Endothelial cell of umbilical vein (primary cell): ENCODE results near the gene ZNF827. TPM values are rescaled to one million over a fixed set of nuclear protein-coding genes. Genes with fewer than 3 reads are reported as not detected.

Experiments used
- BruUV-seq: library from RNA; stranded (reverse); fragments of 400-500 nt; replicated peaks from 2 replicates; lab custom pipeline; 2021; lab: Mats Ljungman, UMichigan
- CTCF ChIA-PET: fragments of 300-600, 350-600 bp; sonication (Branson Sonifier 250); formaldehyde crosslinking; loops from one replicate; lab custom pipeline; 2021; ENCODE audit warnings: antibody characterized with exemption, inconsistent platforms; lab: Charles Lee
- POLR2A ChIA-PET: fragments of 300-600, 350-600 bp; sonication (Branson Sonifier 250); formaldehyde crosslinking; loops from one replicate; lab custom pipeline; 2021; ENCODE audit warnings: antibody characterized with exemption, inconsistent platforms; lab: Charles Lee
- DNase-seq: peaks from one replicate; pipeline ENCODE4 v3.0.0-alpha.2; 2011; ENCODE audit warnings: low read depth, low spot score
- FAIRE-seq: peaks from 2 replicates; lab custom pipeline; 2011; peaks lifted over from hg19 to GRCh38; lab: Jason Lieb, UNC
- H2AFZ ChIP-seq: 2 replicates; pipeline ENCODE4 v1.6.0; 2012; ENCODE audit warnings: low read depth, low read length, control low read depth, inconsistent platforms
- H3K27ac ChIP-seq: 2 replicates; pipeline ENCODE4 v1.5.1; 2011; ENCODE audit warnings: low read depth, mild to moderate bottlenecking, control low read depth, low read length, moderate library complexity; ENCODE audit not compliant: insufficient read depth
- H3K27me3 ChIP-seq, 2 experiments: 2 replicates each; pipeline versions ENCODE4 v1.6.0 to v1.6.1; 2011; ENCODE audit warnings: low read length in 2 of 2, mixed read lengths in 1 of 2; ENCODE audit not compliant: control insufficient read depth in 2 of 2, insufficient read depth in 2 of 2
- H3K36me3 ChIP-seq, 2 experiments: 2 replicates in 1 of 2; 3 replicates in 1 of 2; pipeline ENCODE4 v1.5.1; 2011; ENCODE audit warnings: low read length in 2 of 2, mild to moderate bottlenecking in 1 of 2, moderate library complexity in 1 of 2; ENCODE audit not compliant: control insufficient read depth in 2 of 2, insufficient read depth in 2 of 2; ENCODE audit errors: extremely low read depth in 1 of 2
- H3K4me1 ChIP-seq: 3 replicates; pipeline ENCODE4 v1.5.1; 2011; ENCODE audit warnings: mild to moderate bottlenecking, low read length; ENCODE audit not compliant: control insufficient read depth, insufficient read depth; ENCODE audit errors: extremely low read depth
- H3K4me2 ChIP-seq: 2 replicates; pipeline ENCODE4 v1.6.1; 2011; ENCODE audit warnings: low read length, control low read depth, mixed read lengths; ENCODE audit not compliant: insufficient read depth
- H3K4me3 ChIP-seq, 3 experiments: fragments of 200-600 bp in 1 of 3; sonication (generic), shearing (Covaris generic) in 1 of 3; replicated peaks in 1 of 3; 2 replicates each; pipeline ENCODE4 v1.5.1; 2011 to 2016; ENCODE audit warnings: control low read depth in 3 of 3, low read length in 3 of 3, mild to moderate bottlenecking in 2 of 3, inconsistent platforms in 1 of 3, low read depth in 1 of 3, moderate library complexity in 1 of 3; ENCODE audit not compliant: insufficient read depth in 1 of 3
- H3K79me2 ChIP-seq: 2 replicates; pipeline ENCODE4 v1.6.0; 2012; ENCODE audit warnings: low read length, inconsistent platforms; ENCODE audit not compliant: control insufficient read depth, insufficient read depth
- H3K9ac ChIP-seq: replicated peaks from 2 replicates; pipeline ENCODE3; 2011; ENCODE audit warnings: low read length, control low read depth; ENCODE audit not compliant: insufficient read depth; ENCODE audit errors: extremely low read depth
- H3K9me1 ChIP-seq: replicated peaks from 3 replicates; pipeline ENCODE4 v1.6.0; 2011; ENCODE audit warnings: mild to moderate bottlenecking, low read length; ENCODE audit not compliant: control insufficient read depth, insufficient read depth; ENCODE audit errors: extremely low read depth
- H3K9me3 ChIP-seq: replicated peaks from 2 replicates; pipeline ENCODE4 v1.5.1; 2012; ENCODE audit warnings: low read length, inconsistent platforms; ENCODE audit not compliant: control insufficient read depth, insufficient read depth
- H4K20me1 ChIP-seq: replicated peaks from 2 replicates; pipeline ENCODE3; 2011; ENCODE audit warnings: mild to moderate bottlenecking, low read length; ENCODE audit not compliant: control insufficient read depth, insufficient read depth; ENCODE audit errors: extremely low read depth
- CTCF ChIP-seq, 2 donors: IDR thresholded peaks; 1 replicate in 1 of 2; 2 replicates in 1 of 2; pipeline ENCODE4 v1.5.1; 2011; ENCODE audit warnings: low read length in 2 of 2, mild to moderate bottlenecking in 2 of 2, moderate library complexity in 2 of 2, control low read depth in 1 of 2, inconsistent platforms in 1 of 2, low read depth in 1 of 2; ENCODE audit not compliant: insufficient read depth in 1 of 2; ENCODE audit errors: extremely low read depth in 1 of 2
- EZH2 ChIP-seq: IDR thresholded peaks from 2 replicates; pipeline ENCODE4 v1.6.1; 2012; ENCODE audit warnings: borderline replicate concordance, low read depth, mild to moderate bottlenecking, moderate library complexity, low read length, inconsistent platforms; ENCODE audit not compliant: severe bottlenecking
- FOS ChIP-seq: IDR thresholded peaks from 2 replicates; pipeline ENCODE4 v1.6.1; 2011; ENCODE audit warnings: mild to moderate bottlenecking, low read length, moderate library complexity, borderline replicate concordance; ENCODE audit not compliant: insufficient read depth
- GATA2 ChIP-seq: IDR thresholded peaks from 2 replicates; pipeline ENCODE4 v1.7.0; 2011; ENCODE audit warnings: low read depth, mild to moderate bottlenecking, moderate library complexity, mixed read lengths, low read length; ENCODE audit not compliant: insufficient read length, insufficient read depth
- JUN ChIP-seq: IDR thresholded peaks from 2 replicates; pipeline ENCODE4 v1.6.1; 2011; ENCODE audit warnings: borderline replicate concordance, low read depth; ENCODE audit not compliant: insufficient read length, insufficient read depth
- MAX ChIP-seq: IDR thresholded peaks from 2 replicates; pipeline ENCODE4 v1.6.1; 2011; ENCODE audit not compliant: insufficient read depth, insufficient read length
- MYC ChIP-seq: IDR thresholded peaks from one replicate; pipeline ENCODE4 v1.6.1; 2011; ENCODE audit warnings: mild to moderate bottlenecking, low read depth, low read length
- POLR2A ChIP-seq: IDR thresholded peaks from 2 replicates; pipeline ENCODE4 v1.6.1; 2012; ENCODE audit warnings: low read depth, mild to moderate bottlenecking, control low read depth, low read length
- POLR2AphosphoS5 ChIP-seq: IDR thresholded peaks from 2 replicates; pipeline ENCODE4 v1.6.1; 2012; ENCODE audit warnings: low read depth, mild to moderate bottlenecking, control low read depth, low read length, moderate library complexity; ENCODE audit not compliant: insufficient read depth
- dilution Hi-C: fragments of 300-500 bp; cut with MboI; formaldehyde crosslinking; loops from one replicate; pipeline ENCODE4 v1.15.0; 2019; ENCODE audit warnings: low sequenced_read_pairs; ENCODE audit not compliant: extremely low pct_ligation_motif_present
- intact Hi-C: fragments of 100-400 bp; cut with micrococcal nuclease; formaldehyde crosslinking; loops from one replicate; pipeline ENCODE4 v1.10.0; 2022
- polyA plus RNA-seq, 4 experiments: library from polyadenylated mRNA; depleted of rRNA in 3 of 4; stranded (reverse) in 3 of 4; unstranded in 1 of 4; fragments of >200 nt; gene quantifications; 2 replicates each; pipeline versions ENCODE4 v1.2.1 to v1.2.3, GENCODE V29; 2011 to 2012; ENCODE audit warnings: missing spikeins in 1 of 4
- total RNA-seq: library from RNA; stranded (reverse); gene quantifications from 2 replicates; pipeline ENCODE4 v1.2.3, GENCODE V29; 2021

The ZNF827 gene
- total and polyA plus RNA-seq, 2 donors (not counting 3 experiments of a cell fraction or from before 2014, with no cell fraction given) = 16.9 to 23.7 TPM

- BruUV-seq = no TSS peak
- Histone ChIP-seq H3K36me3 (peaks cover 5 to 6% of the 10 kb centered on the region in 2 experiments), H3K4me3 (no peak overlapping the region), H2AFZ (no peak overlapping the region), H4K20me1 (no peaks in the 10 kb centered on the region), H3K27me3 (no peaks in the 10 kb centered on the region), H3K4me1 (peaks cover 12% of the 10 kb centered on the region), H3K79me2 (no peaks in the 10 kb centered on the region), H3K9me1 (no peaks in the 10 kb centered on the region), H3K9me3 (no peaks in the 10 kb centered on the region), H3K9ac (no peak overlapping the region), H3K27ac (no peak overlapping the region), H3K4me2 (no peak overlapping the region)
- intact Hi-C loops (no loop called here), dilution Hi-C loops (no loop called here)
- CTCF ChIA-PET = interaction anchor here (0.8 kb wide), 1 partner anchor 32 kb away, joined by 4 read pairs; no protein-coding TSS in a partner anchor
- FAIRE-seq (no peak), DNase-seq (no peak)
- TF ChIP-seq EZH2 = no peak
- no peak for TF ChIP-seq GATA2
- TF ChIP-seq POLR2AphosphoS5 = no peak
- TF ChIP-seq POLR2A = no peak
- TF ChIP-seq CTCF (IDR thresholded peaks at IDR 0.05; ENCODE audit: extremely low read depth in 1 of 2, insufficient read depth in 1 of 2, low read depth in 1 of 2, low read length in 2 of 2) = no peak
- no peak for TF ChIP-seq FOS
- no peak for TF ChIP-seq MAX
- no peak for TF ChIP-seq MYC
- no peak for TF ChIP-seq JUN
- POLR2A ChIA-PET = no interaction called here
These were observed 39.6 kb downstream of the ZNF827 start for GRCh38 chr4:145898926-145899531.
